ACHN (cell line): ENCODE data around the gene ZNF672.
A peak's percentile ranks its signal among the peaks of the same experiment; 100 is the strongest.
"Not testable (repeated sequence)": the region's sequence is repeated elsewhere in the genome, so short reads cannot be mapped to it uniquely, and the experiment has no call there.

ENCODE experiments used
- DNase-seq: peaks from one replicate; pipeline ENCODE4 v3.0.0-alpha.2; 2015
- in situ Hi-C: cut with HindIII; loops from 2 replicates; pipeline ENCODE4 v1.10.0; 2017; ENCODE audit warnings: low sequenced_read_pairs, low pct_ligation_motif_present, low pct_unique_long_range_greater_than_20kb

ZNF672 gene

DNA sequence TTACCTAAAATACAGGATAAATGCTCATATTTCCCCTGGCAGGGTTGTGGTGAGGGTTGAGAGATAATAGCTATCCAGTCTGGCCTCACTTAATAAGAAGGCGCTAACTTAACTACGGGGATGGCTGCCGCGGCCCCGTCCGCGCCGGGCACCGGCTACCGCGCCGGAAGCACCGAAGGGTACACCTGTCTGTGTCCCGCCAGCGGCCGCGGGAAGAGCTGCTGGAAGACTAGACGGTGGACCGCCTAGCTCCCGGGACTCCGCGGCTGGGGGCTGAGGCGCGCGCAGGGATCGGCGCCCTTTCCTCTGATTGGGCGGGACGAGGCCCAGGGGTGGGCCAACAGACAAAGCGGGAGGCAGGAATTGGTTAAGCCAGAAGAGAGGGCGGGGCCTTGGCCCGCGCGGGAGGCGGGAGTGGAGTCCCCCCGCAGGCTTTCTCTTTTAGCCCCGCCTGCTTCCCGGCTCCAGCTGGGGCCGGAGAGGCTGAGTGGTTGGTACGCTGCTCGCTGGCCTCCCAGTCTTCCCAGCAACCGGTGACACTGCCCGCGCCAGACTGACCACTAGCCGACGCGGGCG is at the start of gene ZNF672:
Gene ZNF672 (plus strand): TSS at position 444 of the 576 bp plus-strand sequence. CDS start 9,051 bp downstream, outside the sequence.
- in situ Hi-C loops = no loop called here

DNA sequence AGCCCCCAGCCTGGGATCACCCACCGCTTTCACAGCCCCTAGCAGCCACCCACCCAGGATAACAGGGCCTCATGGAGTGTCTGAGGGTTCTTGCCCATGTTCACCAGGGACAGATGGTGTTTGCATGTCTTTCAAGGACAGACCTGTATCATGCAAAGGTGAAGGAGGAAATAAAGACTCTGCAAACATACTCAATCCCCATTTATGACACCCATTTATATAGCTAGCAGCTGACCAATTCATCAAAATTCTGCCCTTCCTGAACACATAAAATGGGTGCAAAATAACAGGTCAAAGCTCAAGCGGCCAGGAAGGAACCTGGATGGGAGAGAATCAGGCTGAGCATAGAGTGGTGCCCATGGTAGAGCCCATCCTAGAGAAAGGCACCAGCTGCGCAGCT is 49.7 kb upstream of the ZNF672 start:
- DNase-seq = no peak
- in situ Hi-C loops = no loop called here

More for the DNA sequence above, at the start of gene ZNF672:
- peak; percentile 99 for DNase-seq

DNA sequence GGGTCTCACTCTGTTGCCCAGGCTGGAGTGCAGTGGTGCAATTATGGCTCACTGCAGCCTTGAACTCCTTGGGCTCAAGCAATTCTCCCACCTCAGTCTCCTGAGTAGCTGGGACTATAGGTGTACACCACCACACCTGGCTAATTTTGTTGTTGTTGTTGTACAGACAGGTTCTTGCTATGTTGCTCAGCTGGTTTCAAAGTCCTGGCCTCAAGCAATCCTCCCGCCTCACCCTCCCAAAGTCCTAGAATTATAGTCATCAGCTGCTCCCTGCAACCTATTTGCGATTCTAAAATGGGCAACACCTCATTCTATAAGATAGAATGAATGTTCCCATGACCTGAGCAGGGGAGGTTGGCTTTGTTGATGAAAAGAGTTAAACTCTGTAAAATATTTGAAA is 48.7 kb upstream of the ZNF672 start:
- in situ Hi-C loops, DNase-seq: not testable (repeated sequence)

DNA sequence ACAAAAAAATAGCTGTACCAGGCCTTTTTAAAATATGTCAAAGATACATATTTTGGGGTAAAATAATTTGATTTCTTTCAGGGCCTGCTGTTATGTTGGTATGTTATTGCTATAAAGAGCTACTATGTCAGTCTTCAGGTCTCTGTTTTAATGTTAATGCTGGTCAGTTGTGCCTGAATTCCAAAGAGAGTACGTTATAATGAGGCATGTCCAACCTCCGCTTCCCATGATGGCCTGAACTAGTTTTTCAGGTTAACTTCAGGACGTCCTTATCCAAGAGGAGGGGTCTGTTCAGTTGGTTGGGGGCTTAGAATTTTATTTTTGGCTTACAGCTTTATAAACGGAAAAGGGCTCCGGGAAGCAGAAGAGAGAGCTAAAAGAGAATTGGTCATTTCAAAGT is 47.6 kb upstream of the ZNF672 start:
- in situ Hi-C loops = no loop called here

DNA sequence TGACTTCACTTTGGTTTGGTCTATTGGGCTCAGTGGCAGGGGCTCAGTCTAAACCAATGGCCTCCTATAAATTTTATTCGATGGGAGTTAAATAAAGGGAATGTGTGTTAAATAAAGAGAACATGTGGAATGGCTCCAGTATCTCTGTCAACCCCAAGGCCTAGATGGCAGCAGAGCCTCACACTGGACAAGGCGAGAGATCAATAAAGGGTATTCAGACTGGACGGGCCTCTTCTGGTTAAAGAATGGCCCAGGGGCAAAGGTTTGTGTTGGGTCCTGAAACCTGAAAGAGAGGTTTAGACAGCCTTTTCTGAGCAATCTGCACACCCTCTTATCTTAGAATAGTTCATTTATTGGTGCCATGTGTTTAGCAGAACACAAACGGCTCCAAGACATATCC is 47.0 kb upstream of the ZNF672 start:
- no peak for DNase-seq
- in situ Hi-C loops = no loop called here

More for the DNA sequence above, 47.6 kb upstream of the ZNF672 start:
- no peak for DNase-seq

DNA sequence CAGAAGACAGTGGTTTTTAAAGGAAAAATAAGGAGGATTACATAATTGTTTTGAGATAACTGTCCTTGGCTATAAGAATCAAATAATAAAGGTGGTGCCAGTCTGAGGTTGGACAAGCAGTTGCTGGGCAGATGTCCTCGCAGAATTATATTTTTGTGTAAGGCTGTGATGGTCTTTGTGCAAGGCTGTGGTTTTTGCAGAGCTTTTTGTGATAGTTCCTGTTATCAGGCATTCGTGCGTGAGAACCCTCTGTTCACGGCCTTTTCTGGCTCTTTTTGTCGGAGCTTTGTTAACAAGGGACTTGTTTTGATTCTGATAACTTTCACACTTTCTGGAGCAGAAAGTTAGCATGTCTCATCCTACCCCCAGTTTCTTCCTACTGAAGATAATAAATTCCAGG is 45.7 kb upstream of the ZNF672 start:
- in situ Hi-C loops = no loop called here
- DNase-seq = no peak

DNA sequence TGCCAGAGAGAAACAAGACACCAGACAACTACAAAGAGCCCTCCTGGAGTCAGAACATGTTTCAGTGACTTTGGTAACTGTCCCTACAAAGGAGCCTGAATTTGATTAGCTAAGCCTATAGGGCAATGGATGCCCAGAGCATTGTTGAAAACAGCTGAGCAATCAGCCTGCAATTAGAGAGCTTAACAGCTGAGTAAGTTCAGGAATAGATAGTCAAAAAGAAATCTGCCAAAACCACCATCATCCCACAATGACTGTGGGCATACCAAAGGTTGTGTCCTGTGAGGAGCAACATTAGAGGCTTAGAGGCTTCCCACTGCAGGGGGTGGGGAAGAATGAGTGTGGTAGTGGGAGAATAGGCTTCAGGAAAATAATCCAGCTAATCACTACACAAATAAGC is 44.4 kb upstream of the ZNF672 start:
- in situ Hi-C loops = no loop called here
- DNase-seq = no peak

DNA sequence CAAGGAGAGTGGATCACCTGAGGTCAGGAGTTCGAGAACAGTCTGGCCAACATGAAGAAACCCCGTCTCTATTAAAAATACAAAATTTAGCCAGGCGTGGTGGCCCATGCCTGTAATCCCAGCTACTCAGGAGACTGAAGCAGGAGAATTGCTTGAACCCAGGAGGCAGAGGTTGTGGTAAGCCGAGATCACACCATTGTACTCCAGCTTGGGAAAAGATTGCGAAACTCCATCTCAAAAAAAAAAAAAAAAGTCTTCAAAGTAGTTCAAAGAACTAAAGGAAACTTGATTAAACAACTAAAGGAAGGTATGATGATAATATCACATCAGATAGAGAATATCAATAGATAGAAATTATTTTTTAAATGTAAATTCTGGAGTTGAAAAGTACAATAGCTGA is 43.4 kb upstream of the ZNF672 start:
- in situ Hi-C loops, DNase-seq: not testable (repeated sequence)

DNA sequence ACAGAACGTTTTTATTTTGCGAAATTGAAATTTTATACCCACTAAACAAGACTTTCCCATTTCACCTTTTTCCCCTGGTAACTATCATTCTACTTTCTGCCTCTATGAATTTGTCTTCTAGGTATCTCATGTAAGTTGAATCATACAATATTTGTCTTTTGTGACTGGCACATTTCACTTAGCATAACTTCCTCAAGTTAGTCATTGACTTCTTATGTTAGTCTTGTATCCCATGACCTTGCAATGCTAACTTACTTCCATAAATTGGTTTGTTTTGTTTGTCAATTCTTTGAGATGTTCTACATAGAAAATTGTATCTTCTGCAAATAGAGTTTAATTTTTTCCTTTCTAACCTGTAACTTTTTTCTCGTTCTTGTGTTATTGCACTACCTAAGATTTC is 39.2 kb upstream of the ZNF672 start:
- no peak for DNase-seq

DNA sequence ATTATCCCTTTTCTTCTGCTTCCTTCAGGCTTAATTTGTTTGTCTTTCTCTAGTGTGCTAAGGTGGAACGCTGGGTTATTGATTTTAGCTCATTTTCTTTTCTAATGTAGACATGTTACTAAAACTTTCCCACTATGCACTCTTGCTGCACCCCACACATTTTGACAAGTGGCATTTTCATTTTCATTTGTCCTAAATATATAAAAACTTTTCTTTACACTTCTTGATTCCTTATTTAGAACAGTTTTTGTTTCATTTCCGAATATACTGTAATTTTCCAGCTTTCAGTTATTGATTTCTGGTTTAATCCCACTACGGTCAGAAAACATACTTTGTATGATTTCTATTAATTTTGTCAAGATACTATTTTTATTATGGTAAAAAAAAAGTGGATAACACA is 37.6 kb upstream of the ZNF672 start:
- in situ Hi-C loops = no loop called here
- DNase-seq = no peak

More for the DNA sequence above, 39.2 kb upstream of the ZNF672 start:
- in situ Hi-C loops = no loop called here

DNA sequence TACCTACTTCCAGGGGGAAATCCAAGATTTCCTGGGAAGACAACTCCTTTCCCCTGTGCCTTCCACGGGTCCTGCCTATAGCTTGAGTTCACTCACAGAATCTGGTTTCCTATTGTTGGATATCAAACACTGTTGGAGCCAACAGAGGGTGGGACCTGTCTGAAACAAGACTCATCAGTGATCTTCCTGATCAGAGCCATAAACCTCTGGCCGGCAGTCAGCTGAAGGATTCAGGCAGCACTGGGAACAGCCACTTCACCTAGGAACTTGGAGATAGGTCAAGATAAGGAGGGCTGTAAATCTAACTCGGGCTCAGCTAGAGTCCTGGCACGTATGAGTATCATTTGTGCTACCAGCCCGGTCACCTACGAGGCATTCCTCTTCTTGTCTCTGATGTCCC is 35.6 kb upstream of the ZNF672 start:
- no peak for DNase-seq

DNA sequence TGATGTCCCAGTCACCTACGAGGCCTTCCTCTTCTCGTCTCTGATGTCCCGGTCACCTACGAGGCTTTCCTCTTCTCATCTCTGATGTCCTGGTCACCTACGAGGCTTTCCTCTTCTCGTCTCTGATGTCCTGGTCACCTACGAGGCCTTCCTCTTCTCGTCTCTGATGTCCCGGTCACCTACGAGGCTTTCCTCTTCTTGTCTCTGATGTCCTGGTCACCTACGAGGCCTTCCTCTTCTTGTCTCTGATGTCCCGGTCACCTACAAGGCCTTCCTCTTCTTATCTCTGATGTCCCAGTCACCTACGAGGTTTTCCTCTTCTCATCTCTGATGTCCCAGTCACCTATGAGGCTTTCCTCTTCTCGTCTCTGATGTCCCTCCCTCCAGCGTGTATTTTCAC is 34.5 kb upstream of the ZNF672 start:
- DNase-seq, in situ Hi-C loops: not testable (repeated sequence)

More for the DNA sequence above, 35.6 kb upstream of the ZNF672 start:
- in situ Hi-C loops = no loop called here

DNA sequence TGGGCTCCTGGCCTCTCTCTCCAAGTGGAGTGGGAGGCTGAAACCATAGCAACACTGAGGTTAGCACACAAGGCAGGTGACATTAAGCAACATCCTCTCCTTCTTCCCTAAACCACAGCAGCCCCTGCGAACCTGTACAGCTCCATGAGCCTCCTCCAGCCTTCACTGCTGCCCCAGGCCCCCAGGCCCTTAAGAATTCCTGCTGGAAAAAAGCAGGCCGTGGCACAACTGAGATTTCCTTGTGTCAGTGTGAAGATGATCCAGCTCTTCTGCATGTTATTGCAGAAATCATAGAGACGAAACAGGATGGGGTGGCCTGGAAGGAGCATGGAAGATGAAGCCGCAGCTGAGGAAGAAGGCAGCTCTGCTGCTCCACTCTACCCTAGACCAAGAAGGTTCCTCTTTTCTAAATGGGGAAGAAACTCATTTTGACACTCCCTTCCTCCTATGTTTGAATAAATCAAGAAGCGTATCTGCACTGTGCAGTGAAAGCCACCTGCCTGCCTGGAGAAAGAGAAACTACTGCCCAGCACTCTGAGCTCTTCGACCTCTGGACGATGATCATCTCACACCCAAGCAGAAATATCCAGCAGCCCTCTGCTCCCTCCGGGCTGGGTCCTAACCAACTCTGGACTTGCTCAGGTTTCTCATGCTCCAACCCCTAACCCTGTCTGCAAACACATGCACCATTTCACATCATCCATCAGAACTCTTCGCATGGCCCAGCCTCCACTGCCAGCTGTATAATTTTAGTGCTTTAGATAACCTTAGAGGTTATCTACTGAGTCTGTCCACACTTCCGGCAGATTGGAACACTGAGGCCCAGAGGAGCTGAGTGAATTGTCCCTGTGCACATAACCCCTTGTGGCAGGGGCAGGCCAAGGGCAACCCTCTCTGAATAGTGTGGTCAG is 33.0 kb upstream of the ZNF672 start:
- in situ Hi-C loops = no loop called here
- DNase-seq = no peak

DNA sequence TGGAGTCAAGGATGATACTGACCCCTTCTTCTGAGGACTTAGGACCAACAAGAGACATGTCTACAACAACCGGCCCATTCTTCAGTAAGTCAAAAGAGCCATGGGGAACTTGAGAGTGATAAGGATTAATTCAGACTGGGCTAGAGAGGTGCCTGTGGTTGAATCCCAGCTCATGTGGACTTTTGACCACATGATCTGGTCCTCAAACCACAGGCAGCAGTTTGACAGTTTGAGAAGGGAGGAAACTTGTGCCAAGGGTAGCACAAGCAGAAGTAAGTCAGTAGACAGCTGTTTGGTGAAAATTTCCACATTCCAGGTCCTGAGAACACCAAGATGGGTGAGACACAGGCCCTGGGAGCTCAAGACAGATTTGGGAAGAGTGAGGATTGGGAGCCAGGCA is 32.1 kb upstream of the ZNF672 start:
- in situ Hi-C loops = no loop called here
- DNase-seq = no peak

DNA sequence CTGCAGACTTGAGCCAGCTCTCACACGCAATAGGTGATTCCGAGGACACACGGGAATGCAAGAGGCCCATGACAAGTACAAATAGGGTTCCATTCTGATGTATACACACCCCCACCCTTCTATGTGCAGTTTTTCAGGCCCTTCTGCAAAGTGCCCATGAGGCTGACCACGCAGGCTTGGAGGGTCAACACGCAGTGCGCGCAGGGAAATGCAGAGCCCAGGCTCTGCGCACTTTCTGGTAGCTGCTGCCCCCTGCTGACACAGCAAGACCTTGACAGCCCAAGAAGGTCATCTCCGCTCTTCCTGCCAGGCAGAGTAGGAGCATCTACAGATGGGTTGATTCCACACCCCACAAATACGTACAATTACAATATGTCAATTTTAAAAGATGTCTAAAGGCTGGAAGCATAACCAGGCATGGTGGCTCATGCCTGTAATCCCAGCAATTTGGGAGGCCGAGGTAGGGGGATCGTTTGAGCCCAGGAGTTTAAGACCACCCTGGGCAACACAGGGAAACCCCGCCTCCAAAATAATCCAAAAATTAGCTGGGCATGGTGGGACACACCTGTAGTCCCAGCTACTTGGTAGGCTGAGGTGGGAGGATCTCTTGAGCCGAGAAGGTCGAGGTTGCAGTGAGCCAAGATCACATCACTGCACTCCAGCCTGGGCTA is 30.8 kb upstream of the ZNF672 start:
- DNase-seq = peak; percentile 43
- in situ Hi-C loops = no loop called here

DNA sequence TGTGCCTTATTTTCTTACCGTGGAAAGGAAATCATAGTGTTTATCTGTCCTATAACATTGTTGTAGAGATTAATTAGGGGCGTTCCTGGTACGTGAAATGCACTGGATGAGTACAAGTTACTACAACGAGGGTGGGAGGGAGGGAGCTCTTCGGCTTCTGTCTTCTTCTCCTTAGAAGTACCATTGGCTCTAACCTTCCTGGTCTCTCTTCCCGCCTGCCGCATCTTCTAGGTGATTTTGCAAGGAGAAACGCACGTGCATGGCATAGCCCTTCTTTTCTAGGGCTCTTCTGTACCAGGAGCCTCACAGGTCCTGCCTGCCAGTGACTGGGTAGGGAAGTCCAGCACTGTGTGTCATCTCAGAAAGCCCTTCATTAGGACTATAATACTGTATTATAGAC is 29.1 kb upstream of the ZNF672 start:
- in situ Hi-C loops = no loop called here
- DNase-seq = no peak

DNA sequence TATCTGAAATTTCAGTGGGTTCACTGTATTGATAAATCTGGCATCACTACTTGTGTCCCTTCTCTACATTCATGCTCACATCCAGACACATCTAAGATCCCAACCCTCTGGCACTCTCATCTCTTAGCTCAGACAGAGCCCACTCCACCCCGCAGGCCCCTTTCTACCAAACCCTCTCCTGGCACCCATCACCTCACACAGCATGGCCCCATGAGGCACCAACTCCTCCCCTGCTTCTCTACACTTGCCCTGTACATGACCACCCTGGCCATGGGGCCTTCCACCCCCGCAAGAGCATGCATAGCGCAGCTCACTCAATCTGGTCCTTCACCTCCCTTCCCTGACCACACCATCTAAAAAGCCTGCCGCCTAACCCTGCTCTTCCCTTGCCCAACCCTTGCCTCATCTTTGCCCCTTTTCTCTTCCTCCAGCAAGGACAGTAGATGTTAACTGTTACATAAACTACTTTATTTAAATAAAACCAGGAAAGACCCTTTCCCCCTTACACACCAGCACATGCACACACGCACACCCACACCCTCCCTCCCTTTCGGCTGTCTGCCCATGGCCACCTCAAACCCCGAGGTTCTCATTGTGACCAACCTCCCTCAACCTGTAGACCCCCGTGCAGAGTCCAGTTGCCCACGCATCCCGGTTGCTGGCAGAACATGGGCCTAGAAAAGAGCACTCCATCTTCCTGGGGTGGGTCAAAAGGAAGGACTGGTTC is 27.9 kb upstream of the ZNF672 start:
- in situ Hi-C loops = no loop called here
- no peak for DNase-seq

DNA sequence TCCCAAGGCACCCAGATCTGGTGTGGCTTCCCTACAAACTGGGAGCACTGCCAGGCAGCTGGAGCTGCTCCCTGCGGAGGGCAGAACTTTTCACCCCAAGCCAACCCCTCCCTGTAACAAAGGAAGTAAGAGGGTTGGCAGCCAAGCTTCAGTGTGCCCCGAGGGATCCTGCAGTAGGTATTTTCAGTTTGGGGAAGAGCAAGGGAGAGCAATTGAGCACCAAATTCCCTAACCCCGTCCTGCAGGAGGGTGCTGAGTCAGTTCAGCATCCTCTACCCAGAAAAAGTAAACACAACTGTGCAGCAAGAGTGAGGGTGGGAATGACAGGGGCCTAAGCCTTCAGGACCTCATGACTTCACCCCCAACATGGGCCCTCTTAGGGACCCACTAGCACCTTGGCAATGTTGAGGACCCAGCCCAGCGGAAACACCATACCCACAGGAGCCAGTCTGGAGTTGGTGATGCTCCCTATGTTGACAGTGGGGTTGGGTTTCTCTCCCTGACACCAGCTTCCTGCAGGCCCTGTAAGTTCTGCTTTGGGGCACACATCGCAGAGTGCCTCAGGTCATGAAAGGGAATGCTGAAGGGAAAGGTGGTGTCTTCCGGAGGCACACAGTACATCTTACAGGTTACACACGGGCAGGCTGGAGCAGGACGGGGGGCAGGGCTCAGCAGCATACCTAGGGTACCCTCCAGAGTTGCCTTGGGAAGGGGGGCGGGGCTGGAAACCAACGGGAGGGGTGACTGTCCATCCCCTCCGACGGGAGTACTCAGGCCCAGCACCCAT is 27.1 kb upstream of the ZNF672 start:
- in situ Hi-C loops = no loop called here
- DNase-seq = no peak
